ENCODE results near the gene DESI1.

DNA sequence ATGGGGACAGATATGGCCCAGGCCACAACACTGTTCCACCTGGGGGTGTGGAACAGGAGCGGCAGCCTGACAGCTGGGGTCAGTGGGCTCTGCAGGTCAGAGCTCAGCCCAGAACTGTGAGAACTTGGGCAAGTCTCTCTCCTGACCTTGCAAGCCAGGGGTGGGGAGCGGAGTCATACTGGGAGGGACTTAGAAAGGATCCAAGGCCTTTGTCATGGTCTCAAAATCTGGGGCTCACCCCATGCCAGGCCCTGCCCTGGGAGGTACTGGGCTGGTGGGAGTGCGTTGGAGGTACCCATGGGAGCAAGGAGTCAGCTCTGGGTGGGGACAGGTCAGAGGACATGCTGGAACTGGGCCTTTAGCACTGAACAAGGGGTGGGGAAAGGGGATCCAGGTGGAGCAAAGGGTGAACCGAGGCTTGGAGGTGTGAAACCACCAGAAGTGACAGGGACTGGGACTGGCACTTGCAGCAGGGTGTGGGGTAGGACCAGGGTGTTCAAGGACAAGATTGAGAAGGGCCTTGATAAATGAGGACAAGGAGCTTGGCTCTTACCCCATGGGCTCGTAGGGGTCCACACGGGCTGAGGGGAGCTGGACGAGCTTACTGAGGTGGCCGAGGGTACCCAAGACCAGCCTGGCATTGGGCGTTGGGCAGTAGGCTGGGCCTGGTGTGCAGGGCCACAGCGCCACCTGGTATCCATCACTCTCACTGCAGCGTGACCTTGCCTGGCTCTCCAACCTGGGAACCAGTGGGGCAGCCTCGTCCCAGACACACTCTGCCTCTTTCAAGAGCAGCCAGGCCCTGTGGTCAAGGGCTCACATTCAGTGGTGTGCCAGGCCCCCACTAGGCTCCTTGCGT lies 23.8 kb downstream of the DESI1 start:
- TF ChIP-seq YY1 (IDR thresholded peaks at IDR 0.05; ENCODE audit: extremely low read depth, insufficient replicate concordance, low read depth, low read length), result no peak
- TF ChIP-seq, protein P1, sequence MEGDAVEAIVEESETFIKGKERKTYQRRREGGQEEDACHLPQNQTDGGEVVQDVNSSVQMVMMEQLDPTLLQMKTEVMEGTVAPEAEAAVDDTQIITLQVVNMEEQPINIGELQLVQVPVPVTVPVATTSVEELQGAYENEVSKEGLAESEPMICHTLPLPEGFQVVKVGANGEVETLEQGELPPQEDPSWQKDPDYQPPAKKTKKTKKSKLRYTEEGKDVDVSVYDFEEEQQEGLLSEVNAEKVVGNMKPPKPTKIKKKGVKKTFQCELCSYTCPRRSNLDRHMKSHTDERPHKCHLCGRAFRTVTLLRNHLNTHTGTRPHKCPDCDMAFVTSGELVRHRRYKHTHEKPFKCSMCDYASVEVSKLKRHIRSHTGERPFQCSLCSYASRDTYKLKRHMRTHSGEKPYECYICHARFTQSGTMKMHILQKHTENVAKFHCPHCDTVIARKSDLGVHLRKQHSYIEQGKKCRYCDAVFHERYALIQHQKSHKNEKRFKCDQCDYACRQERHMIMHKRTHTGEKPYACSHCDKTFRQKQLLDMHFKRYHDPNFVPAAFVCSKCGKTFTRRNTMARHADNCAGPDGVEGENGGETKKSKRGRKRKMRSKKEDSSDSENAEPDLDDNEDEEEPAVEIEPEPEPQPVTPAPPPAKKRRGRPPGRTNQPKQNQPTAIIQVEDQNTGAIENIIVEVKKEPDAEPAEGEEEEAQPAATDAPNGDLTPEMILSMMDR (IDR thresholded peaks at IDR 0.05 in 2 of 3, conservative IDR thresholded peaks at IDR 0.05 in 1 of 3; ENCODE audit: borderline replicate concordance in 1 of 3, insufficient read depth in 1 of 3, low read depth in 2 of 3, low read length in 2 of 3), result peak; percentile 84 to 93 (median 88)
- no peak for TF ChIP-seq EZH2 (IDR thresholded peaks at IDR 0.05)
- TF ChIP-seq, protein P2, sequence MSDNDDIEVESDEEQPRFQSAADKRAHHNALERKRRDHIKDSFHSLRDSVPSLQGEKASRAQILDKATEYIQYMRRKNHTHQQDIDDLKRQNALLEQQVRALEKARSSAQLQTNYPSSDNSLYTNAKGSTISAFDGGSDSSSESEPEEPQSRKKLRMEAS (IDR thresholded peaks at IDR 0.05), result no peak
- TF ChIP-seq SP1 (IDR thresholded peaks at IDR 0.05; ENCODE audit: low read depth), result no peak
- peak; percentile 65 for TF ChIP-seq POLR2AphosphoS5 (IDR thresholded peaks at IDR 0.05; ENCODE audit: low read depth, low read length)
- no peak for TF ChIP-seq POLR2A (IDR thresholded peaks at IDR 0.05; ENCODE audit: borderline replicate concordance, extremely low read depth, insufficient read depth, insufficient read length)
- no peak for TF ChIP-seq JUND (IDR thresholded peaks at IDR 0.05)
- no peak for TF ChIP-seq CBX3 (IDR thresholded peaks at IDR 0.05; ENCODE audit: low read depth)
- no peak for TF ChIP-seq EZH2phosphoT487 (IDR thresholded peaks at IDR 0.05; ENCODE audit: borderline replicate concordance)
- no peak for TF ChIP-seq SIN3A (IDR thresholded peaks at IDR 0.05; ENCODE audit: low read depth)
- peak; percentile 94 for TF ChIP-seq RAD21 (IDR thresholded peaks at IDR 0.05; ENCODE audit: low read depth)
- TF ChIP-seq, protein P3, sequence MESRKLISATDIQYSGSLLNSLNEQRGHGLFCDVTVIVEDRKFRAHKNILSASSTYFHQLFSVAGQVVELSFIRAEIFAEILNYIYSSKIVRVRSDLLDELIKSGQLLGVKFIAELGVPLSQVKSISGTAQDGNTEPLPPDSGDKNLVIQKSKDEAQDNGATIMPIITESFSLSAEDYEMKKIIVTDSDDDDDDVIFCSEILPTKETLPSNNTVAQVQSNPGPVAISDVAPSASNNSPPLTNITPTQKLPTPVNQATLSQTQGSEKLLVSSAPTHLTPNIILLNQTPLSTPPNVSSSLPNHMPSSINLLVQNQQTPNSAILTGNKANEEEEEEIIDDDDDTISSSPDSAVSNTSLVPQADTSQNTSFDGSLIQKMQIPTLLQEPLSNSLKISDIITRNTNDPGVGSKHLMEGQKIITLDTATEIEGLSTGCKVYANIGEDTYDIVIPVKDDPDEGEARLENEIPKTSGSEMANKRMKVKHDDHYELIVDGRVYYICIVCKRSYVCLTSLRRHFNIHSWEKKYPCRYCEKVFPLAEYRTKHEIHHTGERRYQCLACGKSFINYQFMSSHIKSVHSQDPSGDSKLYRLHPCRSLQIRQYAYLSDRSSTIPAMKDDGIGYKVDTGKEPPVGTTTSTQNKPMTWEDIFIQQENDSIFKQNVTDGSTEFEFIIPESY (IDR thresholded peaks at IDR 0.05; ENCODE audit: extremely low read depth, insufficient replicate concordance, low read length), result no peak
- TF ChIP-seq CEBPB (IDR thresholded peaks at IDR 0.05; ENCODE audit: low read depth), result no peak

Data from HCT116 (cell line).